NCI-H526 (cell line): ENCODE measurements around the gene SERPINI1.

ENCODE experiments used
- DNase-seq, 2 experiments: peaks; one replicate each; lab custom pipeline; 2025; lab: John Stamatoyannopoulos, UW

SERPINI1 gene

GRCh38 chr3:167851171-167851570, 115.7 kb downstream of the SERPINI1 start:
- no peak for DNase-seq

- DNase-seq, result no peak
These were observed 116.2 kb downstream of the SERPINI1 start for GRCh38 chr3:167851749-167852148.

- no peak for DNase-seq
These were observed 116.7 kb downstream of the SERPINI1 start for GRCh38 chr3:167852216-167852615.

GRCh38 chr3:167854063-167854462, 118.5 kb downstream of the SERPINI1 start:
- no peak for DNase-seq

- no peak for DNase-seq
These were observed 119.3 kb downstream of the SERPINI1 start for GRCh38 chr3:167854846-167855245.

- no peak for DNase-seq
These were observed 119.8 kb downstream of the SERPINI1 start for GRCh38 chr3:167855306-167855705.

GRCh38 chr3:167858865-167859264, 123.3 kb downstream of the SERPINI1 start:
- DNase-seq, result no peak

- no peak for DNase-seq
These were observed 124.1 kb downstream of the SERPINI1 start for GRCh38 chr3:167859610-167860009.

GRCh38 chr3:167861649-167862048, 126.1 kb downstream of the SERPINI1 start:
- DNase-seq, result peak; percentile 64 to 68

- no peak for DNase-seq
These were observed 126.7 kb downstream of the SERPINI1 start for GRCh38 chr3:167862104-167862730.

GRCh38 chr3:167863811-167864551, 128.5 kb downstream of the SERPINI1 start:
- DNase-seq, result no peak

GRCh38 chr3:167864552-167864874, 129.0 kb downstream of the SERPINI1 start:
- DNase-seq, result no peak

- no peak for DNase-seq
These were observed 130.8 kb downstream of the SERPINI1 start for GRCh38 chr3:167866331-167866730.

GRCh38 chr3:167867981-167868380, 132.5 kb downstream of the SERPINI1 start:
- DNase-seq, result no peak

GRCh38 chr3:167870181-167870580, 134.7 kb downstream of the SERPINI1 start:
- no peak for DNase-seq

GRCh38 chr3:167870759-167871158, 135.2 kb downstream of the SERPINI1 start:
- no peak for DNase-seq

- DNase-seq, result no peak
These were observed 136.5 kb downstream of the SERPINI1 start for GRCh38 chr3:167872032-167872431.

GRCh38 chr3:167872941-167873340, 137.4 kb downstream of the SERPINI1 start:
- DNase-seq, result peak in 1 of 2 experiments; percentile 5

- DNase-seq, result no peak
These were observed 139.3 kb downstream of the SERPINI1 start for GRCh38 chr3:167874671-167875372.
